GM18526 (cell line): ENCODE results near the gene EDAR.

Experiments
- POLR2A ChIP-seq: IDR thresholded peaks from 3 replicates; pipeline ENCODE4 v1.6.1; 2011; ENCODE audit not compliant: insufficient read length; ENCODE audit errors: extremely low read depth

The EDAR gene

GRCh38 chr2:108941161-108941665 is 47.8 kb downstream of the EDAR start:
- no peak for TF ChIP-seq POLR2A

- no peak for TF ChIP-seq POLR2A
Measured at GRCh38 chr2:108940156-108940555, 48.9 kb downstream of the EDAR start.

- TF ChIP-seq POLR2A = no peak
Measured at GRCh38 chr2:108938077-108938710, 50.8 kb downstream of the EDAR start.

GRCh38 chr2:108937367-108938017 is 51.5 kb downstream of the EDAR start:
- TF ChIP-seq POLR2A = no peak

- no peak for TF ChIP-seq POLR2A
Measured at GRCh38 chr2:108936866-108937265, 52.2 kb downstream of the EDAR start.

GRCh38 chr2:108936076-108936864 is 52.8 kb downstream of the EDAR start:
- TF ChIP-seq POLR2A = no peak

- TF ChIP-seq POLR2A = no peak
Measured at GRCh38 chr2:108935271-108935741, 53.7 kb downstream of the EDAR start.

GRCh38 chr2:108934583-108935245 is 54.3 kb downstream of the EDAR start:
- no peak for TF ChIP-seq POLR2A

- TF ChIP-seq POLR2A = no peak
Measured at GRCh38 chr2:108934151-108934550, 54.9 kb downstream of the EDAR start.

- TF ChIP-seq POLR2A = no peak
Measured at GRCh38 chr2:108933691-108934117, 55.3 kb downstream of the EDAR start.

- no peak for TF ChIP-seq POLR2A
Measured at GRCh38 chr2:108932736-108933332, 56.2 kb downstream of the EDAR start.

- no peak for TF ChIP-seq POLR2A
Measured at GRCh38 chr2:108931372-108931771, 57.6 kb downstream of the EDAR start.

GRCh38 chr2:108929807-108930425 is 59.1 kb downstream of the EDAR start:
- TF ChIP-seq POLR2A = no peak

GRCh38 chr2:108928660-108929377 is 60.2 kb downstream of the EDAR start:
- no peak for TF ChIP-seq POLR2A
